Neural cell (in vitro differentiated cells): ENCODE measurements around the gene KRT73. TPM values are rescaled to one million over a fixed set of nuclear protein-coding genes. Genes with fewer than 3 reads are reported as not detected.

Source experiments
- H2AFZ ChIP-seq: fragments of 200-600, 300-800 bp; sonication (generic), shearing (Covaris generic); 2 replicates; pipeline ENCODE4 v1.6.0; 2014; ENCODE audit warnings: low read depth, mild to moderate bottlenecking, antibody characterized with exemption, low read length, moderate library complexity
- H3F3A ChIP-seq: fragments of 200-600 bp; shearing (Covaris generic); 2 replicates; pipeline ENCODE4 v1.6.1; 2016; ENCODE audit warnings: mild to moderate bottlenecking, moderate library complexity, mixed read lengths, antibody characterized with exemption, low read length; ENCODE audit not compliant: insufficient read depth, poor library complexity, severe bottlenecking
- H3K27ac ChIP-seq: fragments of 200-600, 300-800 bp; sonication (generic), shearing (Covaris generic); 2 replicates; pipeline ENCODE4 v1.5.1; 2014; ENCODE audit warnings: mild to moderate bottlenecking, low read length, moderate library complexity
- H3K27me3 ChIP-seq: fragments of 300-800, 200-600 bp; sonication (generic), shearing (Covaris generic); 2 replicates; pipeline ENCODE4 v1.6.0; 2014; ENCODE audit warnings: mild to moderate bottlenecking, low read depth, low read length, moderate library complexity; ENCODE audit not compliant: insufficient read depth
- H3K36me3 ChIP-seq: fragments of 300-800, 200-600 bp; sonication (generic), shearing (Covaris generic); 2 replicates; pipeline ENCODE4 v1.5.1; 2014; ENCODE audit warnings: mild to moderate bottlenecking, antibody characterized with exemption, low read length, moderate library complexity; ENCODE audit not compliant: insufficient read depth
- H3K4me2 ChIP-seq: fragments of 300-800, 200-600 bp; sonication (generic), shearing (Covaris generic); 2 replicates; pipeline ENCODE4 v1.6.0; 2014; ENCODE audit warnings: mild to moderate bottlenecking, low read length
- H3K4me3 ChIP-seq: fragments of 300-800, 200-600 bp; sonication (generic), shearing (Covaris generic); 2 replicates; pipeline ENCODE4 v1.5.1; 2014; ENCODE audit warnings: mild to moderate bottlenecking, low read length, moderate library complexity
- H3K79me2 ChIP-seq: fragments of 200-600 bp; shearing (Covaris generic); replicated peaks from 2 replicates; pipeline ENCODE4 v1.6.0; 2014; ENCODE audit warnings: mild to moderate bottlenecking, low read length, moderate library complexity; ENCODE audit not compliant: insufficient read depth
- H3K9ac ChIP-seq: fragments of 300-800, 200-600 bp; sonication (generic), shearing (Covaris generic); 2 replicates; pipeline ENCODE4 v1.6.1; 2016; ENCODE audit warnings: mild to moderate bottlenecking, low read length, mixed read lengths
- H3K9me2 ChIP-seq: fragments of 200-600 bp; shearing (Covaris generic); 2 replicates; pipeline ENCODE4 v1.6.1; 2016; ENCODE audit warnings: mild to moderate bottlenecking, low read length, mixed read lengths; ENCODE audit not compliant: insufficient read depth
- H3K9me3 ChIP-seq: fragments of 200-600, 300-800 bp; sonication (generic), shearing (Covaris generic); 2 replicates; pipeline ENCODE4 v1.6.1; 2016; ENCODE audit warnings: mild to moderate bottlenecking, mixed run types, low read length, moderate library complexity, mixed read lengths
- H4K20me1 ChIP-seq: fragments of 200-600 bp; shearing (Covaris generic); 2 replicates; pipeline ENCODE4 v1.6.1; 2016; ENCODE audit warnings: mild to moderate bottlenecking, mixed run types; ENCODE audit not compliant: insufficient read depth
- CTCF ChIP-seq: fragments of 450-650 bp; IDR thresholded peaks from 2 replicates; pipeline ENCODE4 v1.5.1; 2014; ENCODE audit warnings: antibody characterized with exemption, mild to moderate bottlenecking, moderate library complexity; ENCODE audit not compliant: poor library complexity, severe bottlenecking
- EP300 ChIP-seq: fragments of 450-650 bp; conservative IDR thresholded peaks from 2 replicates; pipeline ENCODE4 v1.6.1; 2014; ENCODE audit warnings: antibody characterized with exemption, mild to moderate bottlenecking, moderate library complexity; ENCODE audit not compliant: poor library complexity, severe bottlenecking
- EZH2 ChIP-seq: fragments of 200-600, 300-800 bp; shearing (Covaris generic), sonication (generic); IDR thresholded peaks from 2 replicates; pipeline ENCODE4 v1.6.1; 2014; ENCODE audit warnings: antibody characterized with exemption, low read length, borderline replicate concordance, mild to moderate bottlenecking; ENCODE audit not compliant: insufficient read depth, poor library complexity, severe bottlenecking
- MXI1 ChIP-seq: fragments of 450-650 bp; conservative IDR thresholded peaks from 2 replicates; pipeline ENCODE4 v1.6.1; 2014; ENCODE audit warnings: antibody characterized with exemption, mild to moderate bottlenecking; ENCODE audit not compliant: poor library complexity, severe bottlenecking
- POLR2AphosphoS5 ChIP-seq: IDR thresholded peaks from 2 replicates; pipeline ENCODE4 v1.6.1; 2012
- RAD21 ChIP-seq: fragments of 450-650 bp; conservative IDR thresholded peaks from 2 replicates; pipeline ENCODE4 v1.6.1; 2014; ENCODE audit warnings: antibody characterized with exemption, mild to moderate bottlenecking, moderate library complexity
- REST ChIP-seq: IDR thresholded peaks from 2 replicates; pipeline ENCODE4 v1.6.1; 2012; ENCODE audit warnings: borderline replicate concordance
- SMC3 ChIP-seq: fragments of 450-650 bp; conservative IDR thresholded peaks from 2 replicates; pipeline ENCODE4 v1.6.1; 2014; ENCODE audit warnings: antibody characterized with exemption, mild to moderate bottlenecking, moderate library complexity; ENCODE audit not compliant: poor library complexity
- TAF1 ChIP-seq: IDR thresholded peaks from 2 replicates; pipeline ENCODE4 v1.6.1; 2012; ENCODE audit warnings: low read depth
- polyA plus RNA-seq: library from polyadenylated mRNA; depleted of rRNA; stranded (reverse); fragments of >200 nt; gene quantifications from 2 replicates; pipeline ENCODE4 v1.2.3, GENCODE V29; 2014

The KRT73 gene
- polyA plus RNA-seq, 1 donor from 2014 or later: not detected

GRCh38 chr12:52600475-52600874 lies 17.9 kb downstream of the KRT73 start:
- no peak overlapping the region for H3K4me3 ChIP-seq
- H3K4me2 ChIP-seq: no peak overlapping the region
- TF ChIP-seq REST (no peak), SMC3 (no peak), CTCF (no peak)
- no peaks in the 10 kb centered on the region for H3K9me3 ChIP-seq
- no peaks in the 10 kb centered on the region for H3F3A ChIP-seq
- H3K27ac ChIP-seq: no peak overlapping the region
- no peaks in the 10 kb centered on the region for H3K79me2 ChIP-seq
- H3K9ac ChIP-seq: no peak overlapping the region
- no peak overlapping the region for H2AFZ ChIP-seq
- no peaks in the 10 kb centered on the region for H3K27me3 ChIP-seq
- no peaks in the 10 kb centered on the region for H3K9me2 ChIP-seq
- H3K36me3 ChIP-seq: no peaks in the 10 kb centered on the region
- H4K20me1 ChIP-seq: no peaks in the 10 kb centered on the region

- no peak overlapping the region for H3K9ac ChIP-seq
- no peaks in the 10 kb centered on the region for H3K9me2 ChIP-seq
- TF ChIP-seq SMC3: no peak
- TF ChIP-seq CTCF: no peak
- no peak for TF ChIP-seq MXI1
- no peak for TF ChIP-seq TAF1
- no peak for TF ChIP-seq REST
- TF ChIP-seq POLR2AphosphoS5: no peak
- TF ChIP-seq EZH2: no peak
- TF ChIP-seq EP300: no peak
- TF ChIP-seq RAD21: no peak
- H3K27me3 ChIP-seq: no peaks in the 10 kb centered on the region
- H4K20me1 ChIP-seq: no peaks in the 10 kb centered on the region
- H3K4me2 ChIP-seq: no peak overlapping the region
- no peak overlapping the region for H3K27ac ChIP-seq
- H2AFZ ChIP-seq: no peak overlapping the region
- H3K79me2 ChIP-seq: no peaks in the 10 kb centered on the region
- no peaks in the 10 kb centered on the region for H3K9me3 ChIP-seq
- no peaks in the 10 kb centered on the region for H3F3A ChIP-seq
- no peaks in the 10 kb centered on the region for H3K36me3 ChIP-seq
- H3K4me3 ChIP-seq: no peak overlapping the region
These were observed 18.3 kb downstream of the KRT73 start for GRCh38 chr12:52600071-52600470.
